Smooth muscle cell of the brain vasculature (primary cell): ENCODE measurements around the gene RAD9B.
"Not testable (repeated sequence)": the region's sequence is repeated elsewhere in the genome, so short reads cannot be mapped to it uniquely, and the experiment has no call there.

Experiments used
- DNase-seq: peaks from one replicate; pipeline ENCODE4 v3.0.0-alpha.2; 2012; ENCODE audit warnings: low read depth, low spot score

RAD9B gene

DNA sequence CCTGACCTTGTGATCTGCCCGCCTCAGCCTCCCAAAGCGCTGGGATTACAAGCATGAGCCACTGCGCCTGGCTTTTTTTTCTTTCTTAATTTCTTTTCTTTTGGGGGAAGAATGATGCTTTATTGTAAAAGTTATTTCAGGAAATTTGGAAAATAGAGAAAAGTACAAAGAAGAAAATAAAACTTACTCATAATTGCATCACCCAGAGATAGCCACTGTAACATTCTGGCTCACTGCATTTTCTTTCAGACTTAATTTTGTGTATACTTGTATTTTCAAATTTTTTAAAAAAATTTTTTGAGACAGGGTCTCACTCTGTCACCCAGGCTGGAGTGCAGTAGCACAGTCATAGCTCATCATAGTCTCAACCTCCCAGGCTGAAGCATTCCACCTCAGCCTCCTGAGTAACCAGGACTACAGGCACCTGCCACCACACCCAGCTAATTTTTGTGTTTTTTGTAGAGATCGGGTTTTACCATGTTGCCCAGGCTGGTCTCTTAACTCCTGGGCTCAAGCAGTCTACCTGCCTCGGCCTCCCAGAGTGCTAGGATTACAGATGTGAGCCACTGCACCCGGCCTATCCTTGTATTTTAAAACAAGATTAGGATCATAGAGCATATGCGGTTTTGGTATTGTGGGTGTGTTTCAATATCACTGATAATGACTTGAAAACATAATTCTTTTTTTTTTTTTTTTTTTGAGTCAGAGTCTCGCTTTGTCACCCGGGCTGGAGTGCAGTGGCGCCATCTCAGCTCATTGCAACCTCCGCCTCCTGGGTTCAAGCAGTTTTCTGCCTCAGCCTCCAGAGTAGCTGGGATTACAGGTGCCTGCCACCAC, 19.0 kb downstream of the RAD9B start:
- not testable (repeated sequence) for DNase-seq

DNA sequence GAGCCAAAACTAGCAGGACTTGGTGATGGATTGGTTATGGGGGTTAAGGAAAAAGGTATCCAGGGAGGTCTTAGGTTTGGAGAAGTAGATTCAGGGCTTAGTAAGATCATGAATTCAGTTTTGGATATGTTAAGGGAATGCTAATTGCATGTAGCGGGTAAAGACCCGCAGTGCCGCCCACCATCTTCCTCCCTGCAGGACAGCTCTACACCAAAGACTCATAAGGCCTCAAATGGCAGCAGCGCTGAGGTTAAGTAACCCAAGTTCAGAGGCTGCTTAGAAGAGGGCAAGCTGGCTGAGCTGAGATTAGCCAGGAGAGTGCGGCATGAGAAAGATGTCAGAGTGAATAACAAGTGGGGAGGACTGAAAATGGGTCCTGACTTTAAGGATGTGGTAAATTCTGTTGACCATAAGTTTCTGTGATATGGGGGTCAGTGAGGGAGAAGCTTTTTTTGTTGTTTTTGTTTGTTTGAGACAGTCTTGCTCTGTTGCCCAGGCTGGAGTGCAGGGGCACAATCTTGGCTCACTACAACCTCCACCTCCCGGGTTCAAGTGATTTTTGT, 26.2 kb downstream of the RAD9B start:
- DNase-seq, result no peak

DNA sequence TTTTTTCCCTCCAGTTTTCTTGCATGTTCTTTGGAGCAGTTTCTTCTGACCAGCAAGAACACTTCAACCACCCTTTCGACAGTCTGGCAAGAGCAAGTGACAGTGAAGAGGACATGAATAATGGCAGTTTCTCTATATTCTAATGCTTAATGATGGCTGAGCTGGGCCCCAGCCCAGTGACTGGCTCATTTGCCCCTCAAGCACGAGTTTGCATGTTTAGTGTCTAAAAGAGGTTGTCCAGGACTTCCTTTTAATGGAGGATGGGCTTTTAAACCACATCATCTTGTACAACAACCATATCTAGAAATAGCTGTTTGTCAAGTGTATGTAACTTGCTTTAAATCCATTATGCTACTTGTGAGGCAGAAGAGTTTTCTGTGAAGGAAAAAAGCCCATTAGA, 28.4 kb downstream of the RAD9B start:
- DNase-seq, result no peak

DNA sequence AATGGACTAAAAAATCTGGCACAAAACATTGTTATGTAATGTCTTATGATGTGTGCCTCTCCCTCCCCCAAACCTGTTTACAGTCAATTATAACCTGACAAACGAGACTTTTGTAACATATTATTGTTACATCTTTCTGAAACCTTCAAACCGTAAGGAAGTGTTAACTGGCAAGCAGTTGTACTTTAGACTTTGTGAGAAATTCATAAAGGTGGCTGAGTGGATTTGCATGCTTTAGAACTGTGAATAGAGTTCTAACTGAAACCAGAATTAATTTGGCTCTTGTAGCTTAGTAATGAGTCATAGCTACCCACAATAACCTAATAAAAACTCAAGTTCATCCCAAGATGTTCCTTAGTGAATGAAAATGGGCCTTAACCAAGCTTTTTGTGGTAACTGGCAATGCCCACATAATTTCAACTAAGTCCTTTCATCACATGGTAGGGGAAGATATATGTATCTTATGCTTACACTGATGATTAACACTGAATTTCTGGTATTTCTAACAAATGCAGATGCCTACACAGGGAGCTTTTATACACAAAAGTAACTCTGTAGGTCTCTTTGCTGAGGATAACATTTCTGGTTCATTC, 29.7 kb downstream of the RAD9B start:
- DNase-seq, result no peak

DNA sequence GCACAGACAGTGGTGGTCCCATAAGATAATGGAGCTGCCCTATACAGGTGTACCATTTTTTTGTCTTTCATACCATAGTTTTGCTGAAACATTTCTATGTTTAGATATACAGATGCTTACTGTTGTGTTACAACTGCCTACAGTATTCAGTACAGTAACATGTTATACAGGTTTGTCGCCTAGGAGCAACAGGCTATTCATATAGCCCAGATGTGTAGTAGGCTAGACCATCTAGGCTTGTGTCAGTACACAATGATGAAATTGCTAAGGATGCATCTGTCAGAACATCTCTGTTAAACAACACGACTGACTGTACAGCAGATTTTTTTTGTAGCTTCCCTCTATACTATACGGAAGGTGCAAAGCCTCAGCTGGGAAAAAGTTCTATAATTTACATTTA, 30.5 kb downstream of the RAD9B start:
- no peak for DNase-seq

DNA sequence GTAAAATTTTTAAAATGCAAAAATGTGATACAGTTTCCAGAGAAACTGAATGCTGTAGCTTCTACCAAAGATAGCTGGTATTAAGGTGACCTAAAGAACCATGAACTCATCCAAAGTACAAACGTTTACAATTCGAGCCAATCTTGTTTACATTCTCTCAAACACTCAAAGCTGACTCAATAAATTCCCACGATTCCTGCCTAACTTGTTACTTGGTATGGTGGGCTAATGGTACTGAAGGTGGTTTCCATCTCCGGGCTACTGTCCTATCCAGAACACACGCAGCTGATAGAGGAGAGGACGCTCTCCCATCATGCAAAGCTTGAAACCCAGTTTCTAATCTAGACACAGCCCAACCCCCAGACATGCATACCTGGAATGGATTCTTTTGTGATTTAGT, 31.5 kb downstream of the RAD9B start:
- no peak for DNase-seq

DNA sequence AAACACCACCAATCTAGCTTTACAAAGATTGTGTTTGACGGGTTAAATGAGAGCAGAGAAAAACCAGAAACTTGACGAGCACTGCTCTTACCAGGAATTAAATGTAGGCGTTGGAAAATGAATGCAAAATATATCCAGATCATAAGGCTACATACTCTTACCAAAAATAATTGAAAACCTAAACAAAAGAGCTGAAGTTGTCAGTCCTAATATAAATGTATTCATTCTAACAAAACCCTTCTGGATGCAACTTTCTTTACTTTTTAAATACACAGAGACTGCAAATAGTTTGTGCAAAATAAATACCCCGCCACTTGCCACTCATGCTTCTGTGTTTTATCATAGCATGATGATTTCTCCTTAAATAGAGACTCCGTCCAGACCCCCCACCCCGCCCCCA, 32.7 kb downstream of the RAD9B start:
- no peak for DNase-seq

DNA sequence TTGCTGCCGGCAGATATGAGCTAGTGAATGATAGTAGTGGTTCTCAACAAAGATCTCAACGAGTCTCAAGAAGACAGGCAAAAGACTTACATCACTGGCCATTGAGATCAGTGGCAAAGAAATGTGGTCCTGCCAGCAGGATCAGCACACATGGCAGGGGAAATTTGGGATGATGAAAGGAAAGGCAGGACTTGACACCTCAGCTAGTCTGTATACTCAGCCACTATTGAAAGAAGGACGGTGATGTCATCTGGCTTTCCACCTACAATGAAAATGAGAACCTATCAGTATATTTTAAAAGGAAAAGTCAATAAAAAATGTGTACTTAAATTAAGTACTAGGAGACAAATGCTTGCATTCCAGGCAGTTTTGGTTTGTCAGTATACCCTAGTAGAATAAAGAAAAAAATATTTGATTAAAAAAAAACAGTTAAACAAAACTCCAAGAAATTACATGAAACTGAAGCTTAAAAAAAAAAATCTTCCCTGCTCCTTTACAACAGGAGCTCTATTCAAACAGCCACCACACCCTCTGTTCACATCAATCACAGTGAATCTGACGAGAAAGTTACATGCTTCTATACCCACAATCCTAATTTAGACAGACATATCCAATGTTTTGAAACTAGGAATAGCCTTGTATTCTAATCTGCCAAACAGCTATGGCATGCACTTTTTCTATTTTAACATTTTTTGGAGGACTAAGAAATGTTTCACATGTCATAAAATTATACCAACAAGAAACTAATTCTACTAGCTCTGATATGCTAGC, 34.9 kb downstream of the RAD9B start:
- no peak for DNase-seq

DNA sequence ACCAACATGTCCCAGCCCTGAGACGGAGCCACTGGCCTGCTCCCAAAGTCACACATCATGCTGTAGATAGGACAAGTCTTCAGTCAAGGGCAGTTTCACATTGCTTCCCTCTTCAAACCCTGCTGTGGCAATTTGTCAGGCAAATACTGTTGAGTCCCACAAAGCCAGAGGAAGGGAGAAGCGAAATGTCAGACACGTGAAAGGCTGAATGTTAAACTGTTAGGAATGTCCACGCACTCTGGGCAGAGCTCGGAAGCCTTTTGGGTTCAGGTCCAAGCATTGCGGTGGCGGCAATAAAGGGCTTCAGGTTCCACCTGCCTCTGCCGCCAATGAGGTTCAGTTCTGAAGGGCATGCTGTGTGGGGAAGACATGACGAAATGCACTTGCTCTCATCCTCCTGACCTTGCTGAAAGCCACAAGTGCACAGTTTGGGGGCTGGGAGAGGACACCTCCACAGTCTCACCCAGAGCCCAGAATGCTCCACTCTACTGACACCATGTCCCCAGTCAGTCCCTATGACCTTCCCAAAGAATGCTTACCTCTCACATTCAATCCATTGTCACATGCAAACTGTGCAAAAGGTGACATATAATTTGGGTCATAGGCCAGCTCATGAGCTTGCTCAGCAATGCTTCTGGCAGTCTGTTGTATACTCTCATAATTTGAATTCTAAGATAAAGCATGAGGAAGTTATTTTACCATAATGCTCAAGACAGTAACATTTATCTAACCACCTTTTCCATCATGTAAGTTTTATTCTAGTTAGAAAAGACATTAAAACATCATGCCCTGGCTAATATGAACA, 35.7 kb downstream of the RAD9B start:
- no peak for DNase-seq

DNA sequence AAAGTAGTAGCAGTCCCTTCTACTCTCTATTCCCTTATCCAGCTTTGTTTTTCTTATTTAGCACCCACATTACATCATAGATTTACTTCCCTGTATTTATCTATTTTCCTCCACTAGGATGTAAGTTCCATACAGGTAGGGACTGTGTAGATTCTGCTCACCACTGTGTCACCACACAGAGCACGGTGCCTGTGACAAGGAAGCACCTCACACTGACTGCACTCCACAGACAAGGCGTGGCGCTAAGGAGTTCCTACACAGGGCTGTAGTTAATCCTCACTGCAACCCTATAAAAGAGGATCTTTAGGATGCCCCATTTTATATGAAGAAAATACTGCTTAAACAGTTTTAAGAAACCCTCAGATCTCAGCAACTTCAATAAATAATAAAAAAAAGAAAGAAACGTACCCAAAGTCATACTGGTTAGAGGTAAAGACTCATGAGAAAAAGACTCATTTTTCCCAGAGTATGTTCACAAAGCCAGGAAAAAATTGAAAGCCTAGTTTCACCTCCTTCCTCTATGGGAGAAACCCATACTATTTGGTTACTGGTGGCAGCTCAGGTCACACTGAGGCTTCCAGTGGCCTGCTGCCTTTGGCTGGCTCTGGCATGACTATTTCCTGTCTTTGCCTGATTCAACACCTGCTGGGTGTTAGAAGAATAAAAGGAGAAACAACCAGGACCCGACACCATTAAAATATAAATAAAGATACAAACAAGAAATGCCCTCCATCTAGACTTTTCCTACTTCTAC, 36.9 kb downstream of the RAD9B start:
- DNase-seq, result no peak

DNA sequence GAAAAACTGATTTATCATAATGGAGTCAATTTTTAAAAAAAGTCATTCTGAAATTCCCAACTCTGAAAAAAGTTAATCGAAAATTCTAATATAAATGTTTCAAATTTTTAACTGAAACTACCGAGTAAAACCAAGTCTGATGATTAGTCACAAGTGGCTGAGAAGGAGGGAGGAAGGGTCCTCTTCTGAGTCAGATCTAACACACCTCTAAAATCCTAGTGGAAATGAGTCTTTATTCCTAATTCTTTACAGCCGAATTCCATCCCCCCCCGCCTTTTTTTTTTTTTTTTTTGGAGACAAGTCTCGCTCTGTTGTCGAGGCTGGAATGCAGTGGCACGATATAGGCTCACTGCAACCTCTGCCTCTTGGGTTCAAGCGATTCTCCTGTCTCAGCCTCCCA, 37.9 kb downstream of the RAD9B start:
- no peak for DNase-seq

DNA sequence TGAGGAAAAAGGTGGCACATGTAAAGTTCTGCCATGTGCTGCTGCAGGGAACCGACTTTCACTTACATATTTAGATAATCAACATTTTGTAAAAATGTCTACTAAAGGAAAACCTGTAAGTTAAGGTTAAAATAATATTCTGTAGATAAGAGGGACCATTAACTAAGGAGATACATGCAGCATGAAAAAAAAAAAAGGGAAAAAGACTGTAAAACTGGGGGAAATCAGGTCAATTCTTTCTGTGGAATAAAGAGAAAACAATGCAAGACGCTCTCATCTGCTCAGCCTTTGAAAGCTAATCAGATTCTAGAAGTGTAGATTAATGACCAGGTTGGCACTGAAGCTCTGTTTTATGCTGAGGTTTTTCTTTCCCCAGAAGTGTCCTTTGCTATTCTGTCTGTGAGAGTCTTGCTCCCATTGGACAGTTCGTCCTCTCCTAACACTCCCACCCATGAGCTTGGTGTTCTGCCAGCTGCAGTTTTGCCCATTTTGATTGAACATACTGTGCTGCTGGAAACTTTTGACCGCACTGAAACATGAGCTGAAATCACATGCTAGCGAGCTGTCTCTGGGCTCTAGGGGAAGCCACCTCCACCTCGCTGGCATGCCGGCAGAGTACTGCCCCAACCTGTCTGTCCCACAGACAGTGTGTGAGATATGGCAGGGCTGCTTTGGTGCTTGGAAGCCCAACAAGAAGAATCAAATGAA, 41.3 kb downstream of the RAD9B start:
- DNase-seq, result peak; percentile 77

DNA sequence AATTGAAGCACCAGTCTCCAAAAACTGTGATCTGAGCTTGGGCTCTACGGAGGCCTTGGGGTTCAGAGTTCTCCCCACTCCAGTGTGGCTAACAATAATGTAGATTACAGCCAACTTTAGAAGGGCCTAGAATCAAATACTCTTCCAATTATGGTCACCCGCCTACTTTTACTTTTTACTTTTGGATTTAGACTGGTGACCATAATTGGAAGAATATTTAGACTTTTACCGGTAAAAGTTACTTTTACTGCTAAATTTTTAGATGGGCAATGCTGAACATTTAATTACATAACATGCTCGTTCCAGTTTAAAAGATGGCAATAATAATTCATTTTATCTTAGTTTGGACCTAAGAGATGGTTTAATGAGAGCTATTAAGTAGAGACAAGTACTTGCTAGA, 41.8 kb downstream of the RAD9B start:
- no peak for DNase-seq

DNA sequence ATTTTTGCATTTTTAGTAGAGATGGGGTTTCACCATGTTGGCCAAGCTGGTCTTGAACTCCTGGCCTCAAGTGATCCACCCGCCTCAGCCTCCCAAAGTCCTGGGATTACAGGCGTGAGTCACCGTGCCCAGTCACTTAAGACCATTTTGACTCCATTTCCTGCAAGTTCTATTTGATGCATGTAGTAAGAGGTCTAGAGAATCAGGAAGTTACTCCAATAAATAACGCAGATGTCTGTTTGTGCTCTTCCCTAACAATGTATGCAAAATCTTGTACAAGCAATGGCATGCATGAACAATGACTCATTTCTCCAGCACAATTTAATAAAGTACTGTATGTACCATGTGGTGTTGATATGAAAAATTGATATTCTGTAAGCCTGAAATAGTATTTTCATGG, 43.1 kb downstream of the RAD9B start:
- not testable (repeated sequence) for DNase-seq

DNA sequence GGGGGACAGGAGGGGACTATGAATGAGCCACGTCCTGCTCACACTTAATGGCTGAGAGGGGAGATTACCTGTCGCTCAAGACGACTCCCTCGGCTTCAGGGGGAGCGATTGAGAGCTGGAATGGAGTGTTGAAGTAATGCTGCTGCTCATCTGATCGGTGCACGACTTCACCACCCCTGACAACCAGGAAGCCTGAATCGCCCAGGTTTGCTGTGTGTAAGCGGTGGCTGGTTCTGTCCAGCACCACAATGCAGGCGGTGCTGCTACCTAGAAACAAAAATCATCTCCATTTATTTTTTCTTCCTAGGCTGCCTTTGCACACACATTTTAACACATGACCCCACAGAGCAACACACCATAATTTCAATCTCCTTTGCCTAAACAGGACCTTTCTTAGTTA, 43.7 kb downstream of the RAD9B start:
- DNase-seq, result no peak

DNA sequence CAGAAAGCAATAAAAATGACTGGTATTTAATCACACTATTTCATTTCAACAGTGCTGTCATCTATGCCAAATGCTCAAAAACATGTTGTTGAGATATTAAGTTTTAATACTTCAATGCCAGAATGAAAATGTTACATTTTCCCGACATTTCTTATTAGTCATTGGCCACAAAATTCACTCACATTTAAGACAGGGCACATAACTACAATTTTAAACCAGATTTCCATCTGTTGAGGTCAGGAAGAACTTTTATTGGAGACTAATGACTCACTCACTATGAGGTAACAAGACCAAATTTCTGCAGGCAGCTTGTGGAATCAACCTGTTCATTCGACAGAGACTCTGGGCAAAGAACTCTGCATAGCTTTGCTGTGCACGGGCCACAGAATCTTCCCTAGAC, 44.2 kb downstream of the RAD9B start:
- no peak for DNase-seq

DNA sequence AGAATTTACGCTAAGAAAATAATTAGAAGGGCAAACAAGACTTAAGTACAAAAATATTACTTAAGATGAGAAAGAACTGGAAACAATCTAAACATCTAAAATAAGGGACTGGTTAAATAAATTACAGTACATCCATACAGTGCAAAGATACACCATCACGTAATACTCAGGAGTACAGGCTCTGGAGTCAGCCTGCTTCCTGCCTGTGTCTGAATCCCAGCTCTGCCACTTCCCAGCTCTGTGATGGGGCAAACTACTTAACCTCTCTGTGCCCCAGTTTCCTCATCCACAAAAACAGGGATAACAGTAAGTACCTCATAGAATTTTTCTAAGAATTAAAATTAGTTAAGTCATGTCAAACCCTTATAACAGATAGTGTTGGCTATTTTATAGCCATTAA, 45.0 kb downstream of the RAD9B start:
- DNase-seq, result no peak

DNA sequence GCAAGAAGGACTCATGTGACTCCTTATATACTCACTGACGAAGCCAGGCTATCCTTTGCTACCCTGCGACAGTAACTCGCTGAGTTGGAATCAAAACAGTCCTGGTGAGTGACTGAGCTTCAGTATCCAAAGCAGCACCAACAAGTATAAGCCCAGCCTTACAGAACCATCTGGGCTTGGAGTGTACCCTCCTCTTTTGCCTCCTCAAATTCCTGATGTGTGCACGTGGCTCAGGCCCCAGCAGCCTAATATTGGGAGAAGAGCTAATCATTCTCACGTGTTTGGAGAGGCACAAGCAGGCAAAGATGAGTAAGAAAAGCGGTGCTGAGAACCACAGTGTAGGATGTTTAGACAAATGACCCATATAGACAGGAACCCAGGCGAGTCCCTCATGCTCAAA, 46.5 kb downstream of the RAD9B start:
- DNase-seq, result no peak

DNA sequence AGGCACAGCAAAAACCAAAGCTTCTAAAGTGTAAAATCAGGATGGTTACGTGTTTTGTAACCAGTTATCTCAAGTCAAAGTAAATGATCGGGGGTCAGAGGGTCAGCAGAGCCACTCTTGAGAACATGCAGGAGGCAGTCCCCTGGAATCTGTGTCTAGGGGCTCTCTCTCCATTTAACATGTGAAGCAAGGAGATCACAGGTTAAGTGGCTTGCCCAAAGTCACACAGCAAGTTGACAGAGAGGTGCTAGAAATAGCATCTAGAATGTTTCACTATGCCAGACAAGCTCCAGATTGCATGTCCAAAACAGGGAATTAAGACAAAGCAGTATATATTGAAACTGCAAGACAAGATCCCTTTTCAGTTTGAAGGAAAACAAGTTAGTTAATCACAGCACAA, 47.6 kb downstream of the RAD9B start:
- DNase-seq, result no peak

DNA sequence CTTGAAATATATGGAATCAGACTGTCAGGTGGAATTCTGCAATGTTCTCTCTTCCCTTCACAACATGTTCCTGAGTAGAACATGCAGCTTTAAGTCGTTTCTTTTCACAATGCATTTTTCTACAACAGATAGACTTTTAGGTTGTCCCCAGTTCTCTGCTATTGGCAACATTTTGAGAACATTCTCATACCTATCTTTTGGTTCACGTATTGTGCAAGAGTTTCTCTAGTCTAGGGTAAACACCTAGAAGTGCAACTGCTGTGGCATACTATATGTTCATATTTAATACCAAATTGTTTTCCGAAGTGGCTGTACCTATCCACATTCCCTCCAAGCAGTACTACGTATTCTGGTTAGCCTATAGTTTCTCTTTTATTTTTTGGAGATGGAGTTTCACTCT, 48.9 kb downstream of the RAD9B start:
- no peak for DNase-seq
